Ovary (tissue), 9 donors: Measurements from ENCODE around the gene VGLL4. TPM values are rescaled to one million over a fixed set of nuclear protein-coding genes. Genes with fewer than 3 reads are reported as not detected.

Source experiments
- DNase-seq, 5 donors: peaks; one replicate each; pipeline ENCODE4 v3.0.0-alpha.2; 2019 to 2020
- H3K27ac ChIP-seq, 2 donors: fragments of 200-600 bp; one replicate each; pipeline versions ENCODE4 v1.5.1 to v1.8.0; 2019 to 2022
- H3K27me3 ChIP-seq: fragments of 200-600 bp; one replicate; pipeline ENCODE4 v1.8.0; 2022
- H3K36me3 ChIP-seq: fragments of 200-600 bp; sonication (generic); one replicate; pipeline ENCODE4 v1.5.1; 2019
- H3K4me1 ChIP-seq: one replicate; pipeline ENCODE4 v1.8.1; 2013; ENCODE audit warnings: mild to moderate bottlenecking, moderate library complexity; ENCODE audit not compliant: insufficient read depth
- H3K4me3 ChIP-seq: fragments of 200-600 bp; sonication (generic); one replicate; pipeline ENCODE4 v1.5.1; 2017
- H3K9me3 ChIP-seq, 2 donors: fragments of 200-600 bp in 1 of 2; sonication (generic) in 1 of 2; one replicate each; pipeline versions ENCODE4 v1.5.1 to v1.8.1; 2013 to 2019; ENCODE audit warnings: mild to moderate bottlenecking in 1 of 2, moderate library complexity in 1 of 2
- CTCF ChIP-seq, 3 donors: fragments of 450-650 bp in 2 of 3; fragments of 200-600 bp in 1 of 3; IDR thresholded peaks; one replicate each; pipeline versions ENCODE4 v1.5.1 to v1.8.0; 2016 to 2022; ENCODE audit warnings: antibody characterized with exemption in 3 of 3, mild to moderate bottlenecking in 1 of 3
- EP300 ChIP-seq: sonication (generic); formaldehyde crosslinking; IDR thresholded peaks from one replicate; pipeline ENCODE4 v1.6.1; 2017; ENCODE audit warnings: antibody characterized with exemption
- POLR2A ChIP-seq: fragments of 450-650 bp; IDR thresholded peaks from one replicate; pipeline ENCODE4 v1.6.1; 2017; ENCODE audit warnings: antibody characterized with exemption, mild to moderate bottlenecking, moderate library complexity
- WGBS, 3 donors: extraction: QIAGEN DNeasy Blood & Tissue Kit in 1 of 3; methylation state at CpG; one replicate each; pipeline versions ENCODE4 v1.1.5 to v1.1.7; 2013 to 2017; 5-methylcytosine and 5-hydroxymethylcytosine counted together
- intact Hi-C, 4 donors: fragments of 100-400 bp; cut with DNase I; formaldehyde crosslinking; loops; one replicate each; pipeline versions ENCODE4 v1.11.0 to v1.15.1; 2022 to 2023
- polyA plus RNA-seq, 2 donors: library from polyadenylated mRNA; stranded (reverse); fragments of 200-250 nt in 1 of 2; fragments of 350-450 nt in 1 of 2; fragmentation: Illumina TruSeq in 1 of 2; extraction: RNeasy Lipid Tissue Mini Kit (QIAGEN cat#74804) in 1 of 2; gene quantifications; one replicate each; pipeline ENCODE4 v1.2.3, GENCODE V29; 2013 to 2014
- total RNA-seq, 7 donors: library from RNA; depleted of rRNA in 2 of 7; stranded (reverse); fragments of >200 nt in 2 of 7; fragmentation: NEBNext Ultra II Directional in 3 of 7; extraction: Animal tissue kit (Norgen Biotek cat#: 25700) in 3 of 7; gene quantifications; one replicate each; pipeline versions ENCODE4 v1.1.0 to v1.2.4, GENCODE V29; 2016 to 2023
- donor health status: DM: no; HTN: no; CAD: no; lungs with moderate emphysema.
- donor health status: DM: no; HTN: no; CAD: no.
- donor health status: Bipolar disorder and iron deficiency.
- donor health status: DM: yes; HTN: yes; CAD: no.
- donor health status: DM: no; HTN: no; CAD: no.
- donor health status: DM: yes; HTN: yes; CAD: no.

Gene VGLL4
- total and polyA plus RNA-seq, 9 donors = 73.2 to 120 (median 106) TPM

DNA sequence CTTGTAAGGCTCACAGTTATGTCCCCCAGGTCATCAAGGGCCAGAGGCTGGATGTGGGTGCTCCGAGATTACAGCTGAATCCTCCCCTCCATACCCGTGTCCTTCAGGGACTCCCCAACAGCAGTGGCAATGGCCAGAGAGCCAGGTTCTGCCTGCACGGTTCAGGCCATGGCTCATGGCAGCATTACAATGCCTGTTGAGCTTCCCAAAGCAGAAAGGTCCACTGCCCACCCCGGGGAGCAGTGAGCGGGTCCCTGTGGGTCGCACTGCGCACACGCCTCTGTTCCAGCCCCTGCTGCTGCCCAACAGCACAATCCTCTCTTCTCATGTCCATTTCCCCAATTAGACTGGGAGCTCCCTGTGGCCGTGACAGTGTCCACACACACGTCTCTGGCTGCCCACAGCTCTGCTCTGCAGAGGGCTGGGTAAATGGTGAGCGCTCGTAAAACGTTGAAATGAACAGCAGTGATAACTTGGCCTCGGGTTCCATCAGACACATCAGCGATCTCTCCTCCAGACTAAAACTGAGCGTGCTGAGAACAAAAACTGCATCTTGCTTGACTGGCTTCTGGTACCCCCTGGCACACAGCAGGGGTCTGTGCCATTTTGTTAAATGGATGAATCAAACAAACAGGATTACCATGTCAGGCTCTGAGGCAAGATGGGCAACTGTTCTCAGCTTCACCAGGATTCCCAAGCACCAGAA, 80.4 kb downstream of the VGLL4 start:
- TF ChIP-seq CTCF (IDR thresholded peaks at IDR 0.05) (no peak), POLR2A (no peak), EP300 (no peak)
- Histone ChIP-seq H3K9me3 (no peaks in the 10 kb centered on the region), H3K36me3 (no peaks in the 10 kb centered on the region), H3K4me3 (no peak overlapping the region), H3K27me3 (no peaks in the 10 kb centered on the region), H3K27ac (no peak overlapping the region), H3K4me1 (peaks cover 30% of the 10 kb centered on the region)
- WGBS, 3 donors = 83 to 89% (median 88%) methylated on average over 16 of the region's 16 CpGs
- DNase-seq = no peak
- intact Hi-C loops = no loop called here

DNA sequence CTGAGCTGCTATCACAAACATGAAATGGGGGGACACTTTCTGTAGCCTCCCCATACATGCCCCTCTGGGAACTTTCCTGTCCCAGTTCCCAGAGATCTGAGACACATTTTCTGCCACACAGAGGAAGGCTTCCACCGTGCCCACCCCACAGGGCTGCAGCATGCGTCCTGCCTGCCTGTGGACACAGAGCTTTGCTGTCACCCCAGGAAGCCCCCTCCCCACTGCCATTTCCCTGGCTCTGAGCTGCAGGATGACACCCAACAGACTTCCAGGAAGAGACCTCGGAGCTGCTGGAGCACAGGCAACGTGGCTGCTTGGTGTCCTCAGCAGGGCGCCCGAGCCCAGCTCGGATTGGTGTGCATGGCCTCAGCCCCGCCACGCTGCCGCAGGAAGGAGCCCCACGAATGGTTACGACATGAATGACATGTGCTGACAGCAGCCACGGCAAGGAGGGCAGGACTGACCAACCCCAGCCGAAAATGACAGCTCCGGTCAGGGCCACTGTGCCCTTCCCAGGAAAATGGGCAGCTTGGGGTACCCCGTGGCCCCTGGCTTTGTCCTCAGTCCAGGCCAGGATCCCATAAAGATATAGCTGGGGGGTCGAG, 81.3 kb downstream of the VGLL4 start:
- Histone ChIP-seq H3K4me1 (peaks cover 25% of the 10 kb centered on the region), H3K27me3 (no peaks in the 10 kb centered on the region), H3K4me3 (no peak overlapping the region), H3K9me3 (no peaks in the 10 kb centered on the region), H3K36me3 (no peaks in the 10 kb centered on the region), H3K27ac (peak overlapping the region; percentile 49 to 54)
- intact Hi-C loops = no loop called here
- DNase-seq = peak in 1 of 5 donors; percentile 34
- WGBS, 3 donors = 84 to 85% (median 85%) methylated on average over 17 of the region's 17 CpGs
- TF ChIP-seq POLR2A = no peak
- no peak for TF ChIP-seq EP300
- no peak for TF ChIP-seq CTCF (IDR thresholded peaks at IDR 0.05)

- H3K4me1 ChIP-seq = peaks cover 30% of the 10 kb centered on the region
- H3K27me3 ChIP-seq = no peaks in the 10 kb centered on the region
- 72 to 76% (median 74%) methylated on average over 12 of the region's 12 CpGs for WGBS, 3 donors
- H3K36me3 ChIP-seq = no peaks in the 10 kb centered on the region
- peak overlapping the region; percentile 51 to 54 for H3K27ac ChIP-seq
- no peaks in the 10 kb centered on the region for H3K9me3 ChIP-seq
- DNase-seq = peak in 1 of 5 donors; percentile 51
- TF ChIP-seq POLR2A (no peak), EP300 (no peak)
- H3K4me3 ChIP-seq = no peak overlapping the region
- intact Hi-C loops = no loop called here
Observed at GRCh38 chr3:11560746-11561145, 83.0 kb downstream of the VGLL4 start.

GRCh38 chr3:11559816-11560633, 83.7 kb downstream of the VGLL4 start:
- peaks cover 36% of the 10 kb centered on the region for H3K4me1 ChIP-seq
- H3K4me3 ChIP-seq = no peak overlapping the region
- no peak for TF ChIP-seq POLR2A
- no peak for TF ChIP-seq CTCF (IDR thresholded peaks at IDR 0.05)

More at GRCh38 chr3:11559816-11560633, 83.7 kb downstream of the VGLL4 start:
- H3K27me3 ChIP-seq = no peaks in the 10 kb centered on the region
- peak overlapping the region in 1 of 2 donors; percentile 29 for H3K27ac ChIP-seq
- no peaks in the 10 kb centered on the region for H3K9me3 ChIP-seq
- no peaks in the 10 kb centered on the region for H3K36me3 ChIP-seq
- intact Hi-C loops = no loop called here
- peak in 2 of 5 donors; percentile 15 to 47 for DNase-seq
- WGBS, 3 donors = 64 to 68% (median 66%) methylated on average over 15 of the region's 15 CpGs
